ENCODE results near the gene HOXC6.

DNA sequence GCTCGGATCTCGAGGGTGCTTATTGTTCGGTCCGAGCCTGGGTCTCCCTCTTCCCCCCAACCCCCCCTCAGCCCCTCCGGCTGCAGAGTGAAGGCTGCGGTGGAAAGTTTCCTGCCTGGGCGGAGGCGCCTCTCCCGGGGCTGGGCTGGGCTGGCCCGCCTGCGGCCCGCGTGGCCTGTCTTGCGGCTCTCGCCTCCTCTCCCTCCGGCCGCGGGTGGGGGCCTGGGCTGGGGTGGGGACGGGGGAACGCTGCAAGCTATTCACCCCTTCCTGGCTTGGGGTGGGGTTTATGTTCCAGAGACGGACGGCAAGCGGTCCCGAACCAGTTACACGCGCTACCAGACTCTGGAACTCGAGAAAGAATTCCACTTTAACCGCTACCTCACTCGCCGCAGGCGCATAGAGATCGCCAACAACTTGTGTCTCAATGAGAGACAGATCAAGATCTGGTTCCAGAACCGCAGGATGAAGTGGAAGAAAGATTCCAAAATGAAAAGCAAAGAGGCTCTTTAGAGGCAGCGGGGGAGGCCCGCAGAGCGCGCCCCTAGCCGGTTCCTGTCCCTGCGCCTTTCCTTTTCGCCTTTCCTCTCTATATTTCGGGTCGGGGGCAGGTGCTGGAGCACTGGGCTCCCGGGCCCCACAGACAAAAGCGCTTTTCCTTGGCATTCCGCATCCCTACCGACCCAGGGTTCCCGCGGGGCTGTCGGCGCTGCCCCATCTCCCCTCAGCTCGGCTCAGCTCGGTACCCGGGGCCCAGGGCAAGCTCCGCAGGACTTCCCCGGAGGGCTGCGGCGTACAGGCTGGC lies 5.9 kb downstream of the HOXC6 start:
- TF ChIP-seq, protein P1, sequence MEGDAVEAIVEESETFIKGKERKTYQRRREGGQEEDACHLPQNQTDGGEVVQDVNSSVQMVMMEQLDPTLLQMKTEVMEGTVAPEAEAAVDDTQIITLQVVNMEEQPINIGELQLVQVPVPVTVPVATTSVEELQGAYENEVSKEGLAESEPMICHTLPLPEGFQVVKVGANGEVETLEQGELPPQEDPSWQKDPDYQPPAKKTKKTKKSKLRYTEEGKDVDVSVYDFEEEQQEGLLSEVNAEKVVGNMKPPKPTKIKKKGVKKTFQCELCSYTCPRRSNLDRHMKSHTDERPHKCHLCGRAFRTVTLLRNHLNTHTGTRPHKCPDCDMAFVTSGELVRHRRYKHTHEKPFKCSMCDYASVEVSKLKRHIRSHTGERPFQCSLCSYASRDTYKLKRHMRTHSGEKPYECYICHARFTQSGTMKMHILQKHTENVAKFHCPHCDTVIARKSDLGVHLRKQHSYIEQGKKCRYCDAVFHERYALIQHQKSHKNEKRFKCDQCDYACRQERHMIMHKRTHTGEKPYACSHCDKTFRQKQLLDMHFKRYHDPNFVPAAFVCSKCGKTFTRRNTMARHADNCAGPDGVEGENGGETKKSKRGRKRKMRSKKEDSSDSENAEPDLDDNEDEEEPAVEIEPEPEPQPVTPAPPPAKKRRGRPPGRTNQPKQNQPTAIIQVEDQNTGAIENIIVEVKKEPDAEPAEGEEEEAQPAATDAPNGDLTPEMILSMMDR (IDR thresholded peaks at IDR 0.05): no peak
- TF ChIP-seq POLR2AphosphoS5 (IDR thresholded peaks at IDR 0.05) (no peak), EP300 (IDR thresholded peaks at IDR 0.05) (no peak)

Data from esophagus muscularis mucosa (tissue), 4 donors.